Measurements from ENCODE around the gene B4GALT2.

The B4GALT2 gene

DNA sequence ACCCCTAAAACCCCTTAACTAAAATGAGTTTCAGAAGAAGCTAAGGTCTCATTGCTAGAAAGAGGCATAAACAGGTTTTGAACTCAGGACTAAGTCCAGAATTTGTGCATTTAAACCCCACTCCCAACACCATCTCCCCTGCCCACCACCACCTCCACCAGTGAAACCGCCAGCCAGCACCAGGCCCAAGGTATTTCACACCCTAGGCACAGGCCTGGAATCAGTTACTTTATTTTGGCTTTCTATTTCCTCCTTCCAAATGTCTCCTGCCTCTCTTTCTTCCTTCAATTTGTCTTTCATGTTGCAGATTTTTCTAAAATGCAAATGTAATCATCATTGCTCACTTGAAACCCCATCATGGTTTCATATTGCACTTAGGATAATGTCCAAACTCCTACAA is 34.1 kb upstream of the B4GALT2 start:
- in situ Hi-C loops (cut with MboI; ENCODE audit: low pct_unique_long_range_greater_than_20kb, low sequenced_read_pairs): no loop called here
- DNase-seq: no peak

DNA sequence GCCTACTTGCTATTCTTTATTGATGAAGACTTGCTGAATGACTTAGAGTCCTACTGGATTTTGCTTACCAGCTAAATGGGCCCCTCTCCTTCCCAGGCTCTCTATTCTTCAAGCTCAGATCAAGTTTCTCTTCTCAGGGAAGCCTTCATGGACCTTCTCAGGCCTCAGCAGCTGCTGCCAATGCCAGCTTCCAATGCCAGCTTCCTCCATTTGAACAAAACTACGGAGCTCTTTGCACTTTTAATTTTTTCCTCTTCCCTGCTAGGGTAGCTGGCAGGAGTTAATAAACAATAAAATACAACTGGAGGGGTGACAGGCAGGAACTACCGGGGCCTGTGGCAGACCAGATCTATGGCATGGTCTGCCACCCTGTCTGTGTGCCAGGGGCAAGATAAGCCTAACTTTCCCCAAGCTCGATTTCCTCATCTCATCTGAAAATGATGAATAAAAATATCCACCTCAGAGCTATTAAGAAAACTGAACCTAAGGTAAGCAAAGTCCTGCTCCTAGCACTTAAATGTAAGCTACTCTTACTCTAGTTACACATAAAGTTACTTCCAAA is 33.3 kb upstream of the B4GALT2 start:
- peak; percentile 7 for DNase-seq
- in situ Hi-C loops (cut with MboI; ENCODE audit: low pct_unique_long_range_greater_than_20kb, low sequenced_read_pairs): no loop called here

DNA sequence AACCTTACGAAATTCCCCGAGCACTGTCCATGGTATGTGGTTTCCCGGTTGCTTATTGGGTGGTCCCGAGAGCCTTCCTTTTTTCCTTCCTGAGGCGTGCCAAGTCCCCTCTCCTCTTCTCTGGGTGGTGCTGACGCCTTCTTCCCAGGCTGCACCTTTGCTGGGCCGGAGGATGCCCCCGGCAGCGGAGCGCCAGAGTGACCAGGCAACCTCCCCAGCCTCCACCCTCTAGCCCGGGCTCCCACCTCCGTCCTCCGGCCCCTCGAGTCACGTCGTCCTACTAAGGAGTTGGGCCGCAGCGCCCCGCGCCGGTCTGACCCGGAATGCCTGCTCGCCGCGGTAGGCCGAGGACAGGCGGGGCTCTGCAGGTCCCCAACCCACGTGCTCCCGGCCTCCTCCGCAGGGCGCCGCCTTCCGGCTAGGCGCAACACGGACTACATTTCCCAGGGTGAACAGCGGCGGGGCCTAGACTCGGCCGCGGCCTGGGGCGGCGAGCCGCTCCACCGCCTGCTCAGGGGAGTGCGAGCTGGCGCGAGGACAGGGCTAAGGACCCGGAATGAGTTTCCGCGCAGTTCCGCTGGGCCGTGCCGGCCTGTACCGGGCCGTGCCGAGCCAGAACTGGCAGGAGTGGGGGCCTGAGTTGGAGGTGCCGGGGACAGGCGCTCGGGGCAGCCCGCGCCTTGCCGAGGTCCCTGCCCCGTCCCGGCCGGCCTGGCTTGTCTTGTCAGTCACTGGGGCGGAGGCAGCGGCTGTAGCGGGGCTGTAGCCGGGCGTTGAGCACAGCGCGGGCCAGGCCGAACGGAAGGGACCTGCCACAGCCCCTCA is 32.6 kb upstream of the B4GALT2 start, which contains the start of gene IPO13:
IPO13 (plus strand) TSS at position 715 of the 825 bp plus-strand sequence. CDS start 651 bp downstream, outside the sequence.
- DNase-seq: peak; percentile 97
- in situ Hi-C loops (cut with MboI; ENCODE audit: low pct_unique_long_range_greater_than_20kb, low sequenced_read_pairs): no loop called here

DNA sequence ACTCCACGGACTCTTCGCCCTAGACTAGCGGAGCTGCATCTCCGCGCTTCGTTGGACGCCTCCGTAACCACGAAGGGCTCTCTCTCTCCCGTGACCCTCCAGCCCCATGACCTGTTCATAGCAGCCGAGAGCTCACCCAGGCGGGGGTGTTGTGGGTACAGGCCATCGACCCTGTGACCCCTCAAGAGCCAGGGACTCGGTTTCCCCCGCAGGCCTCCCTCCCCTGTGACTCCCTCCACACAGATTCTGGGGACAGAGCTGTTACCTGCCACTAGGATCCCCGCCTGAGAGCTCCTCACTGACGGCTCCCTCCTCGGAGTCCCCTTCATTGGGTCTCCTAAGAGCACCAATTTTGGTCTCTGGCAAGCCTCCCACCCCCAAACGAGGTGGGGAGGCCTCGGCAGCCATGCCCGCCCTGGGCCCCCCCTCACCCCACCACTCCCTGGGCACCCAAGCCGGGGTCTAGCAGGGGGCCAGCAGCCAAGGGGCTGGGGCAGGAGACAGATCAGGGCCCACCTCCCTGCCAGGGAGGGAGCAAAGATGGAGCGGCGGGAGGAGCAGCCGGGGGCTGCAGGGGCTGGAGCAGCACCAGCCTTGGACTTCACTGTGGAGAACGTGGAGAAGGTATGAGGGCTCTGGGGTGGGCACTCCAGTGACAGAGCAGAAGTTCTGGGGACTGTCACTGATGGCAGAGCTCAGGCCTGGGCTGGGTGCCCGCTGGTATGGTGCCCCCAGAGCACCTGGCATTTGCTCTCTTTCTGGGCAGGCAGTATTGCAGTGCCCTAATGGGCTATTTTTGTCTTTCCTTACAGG is 31.7 kb upstream of the B4GALT2 start:
- DNase-seq: no peak
- in situ Hi-C loops (cut with MboI; ENCODE audit: low pct_unique_long_range_greater_than_20kb, low sequenced_read_pairs): no loop called here

DNA sequence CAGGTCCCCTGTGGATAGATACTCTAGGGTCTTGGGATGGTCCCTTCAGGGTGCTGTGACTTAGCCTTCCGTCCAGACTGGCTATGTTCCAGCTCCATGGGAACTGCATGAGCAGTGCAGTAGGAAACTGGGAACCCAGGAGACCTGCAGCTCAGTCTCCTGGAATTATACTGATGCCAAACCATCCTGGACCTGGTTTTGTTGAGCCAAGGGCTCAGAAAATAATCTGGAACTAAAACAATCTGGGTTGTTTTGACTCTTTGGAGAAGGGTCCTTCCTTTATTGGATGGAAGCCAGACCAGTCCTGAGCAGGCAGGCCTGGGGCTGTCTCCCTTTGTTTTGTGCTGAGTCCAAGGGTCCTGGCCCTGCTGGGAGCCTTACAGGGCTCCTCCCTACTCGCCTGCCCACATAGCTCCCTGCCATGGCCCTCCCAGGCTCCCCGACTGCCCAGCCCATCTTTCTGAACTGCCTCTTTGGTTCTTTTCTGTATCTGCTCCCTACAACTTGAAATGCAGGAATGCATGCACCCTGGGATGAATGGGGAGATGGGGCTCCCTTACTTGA is 31.1 kb upstream of the B4GALT2 start:
- in situ Hi-C loops (cut with MboI; ENCODE audit: low pct_unique_long_range_greater_than_20kb, low sequenced_read_pairs): no loop called here
- peak; percentile 7 for DNase-seq

DNA sequence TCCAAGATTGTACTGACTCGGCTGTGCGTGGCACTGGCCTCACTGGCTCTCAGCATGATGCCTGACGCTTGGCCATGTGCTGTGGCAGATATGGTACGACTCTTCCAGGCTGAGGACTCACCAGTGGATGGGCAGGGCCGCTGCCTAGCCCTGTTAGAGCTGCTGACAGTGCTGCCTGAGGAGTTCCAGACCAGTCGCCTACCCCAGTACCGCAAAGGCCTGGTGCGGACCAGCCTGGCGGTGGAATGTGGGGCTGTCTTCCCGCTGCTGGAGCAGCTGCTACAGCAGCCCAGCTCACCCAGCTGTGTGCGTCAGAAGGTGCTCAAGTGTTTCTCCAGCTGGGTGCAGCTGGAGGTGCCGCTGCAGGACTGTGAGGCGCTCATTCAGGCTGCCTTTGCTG is 29.3 kb upstream of the B4GALT2 start:
- in situ Hi-C loops (cut with MboI; ENCODE audit: low pct_unique_long_range_greater_than_20kb, low sequenced_read_pairs): no loop called here
- no peak for DNase-seq

DNA sequence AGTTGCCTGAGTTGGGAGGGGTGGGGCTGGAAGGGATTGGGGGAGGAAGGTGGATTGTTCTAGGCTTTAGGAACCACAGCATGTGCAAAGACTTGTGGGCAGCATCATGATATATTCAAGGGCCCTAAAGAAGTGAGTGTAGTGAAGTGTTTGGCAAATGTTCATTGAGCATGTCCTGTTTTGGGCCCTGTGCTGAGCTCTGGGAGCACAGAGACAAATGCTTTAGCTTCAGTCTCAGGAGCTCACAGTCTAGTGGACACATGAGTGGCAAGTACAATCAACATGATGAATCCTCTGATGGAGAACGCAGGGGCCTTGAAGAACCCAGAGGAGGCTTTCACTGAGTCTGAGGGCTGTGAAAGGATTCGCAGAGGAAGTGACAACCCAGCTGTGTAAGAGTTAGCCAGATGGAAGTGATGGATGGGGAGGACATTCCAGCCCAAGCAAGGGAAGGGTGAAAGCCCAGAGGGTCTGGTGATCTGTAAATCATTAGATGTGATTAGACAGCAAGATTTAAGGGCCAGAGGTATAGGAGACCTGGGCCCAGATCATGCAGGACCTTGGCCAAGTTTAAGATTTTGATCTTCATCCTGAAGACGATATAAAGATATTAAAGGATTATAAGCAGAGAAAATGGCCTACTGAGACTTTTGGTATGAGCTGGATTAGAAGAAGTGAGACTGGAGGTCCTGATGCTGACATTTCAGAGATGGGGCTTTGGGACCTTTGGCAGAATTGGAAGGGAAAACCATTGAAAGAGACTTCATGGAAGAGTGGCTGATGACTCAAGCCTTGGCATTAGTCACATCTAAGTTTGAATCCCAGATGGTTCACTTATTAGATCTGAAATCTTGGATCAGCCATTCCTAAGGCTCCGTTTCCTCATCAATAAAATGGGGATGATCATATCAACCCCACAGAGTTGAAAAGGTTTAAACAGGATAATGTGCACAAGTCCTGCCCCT is 27.7 kb upstream of the B4GALT2 start:
- DNase-seq: no peak
- in situ Hi-C loops (cut with MboI; ENCODE audit: low pct_unique_long_range_greater_than_20kb, low sequenced_read_pairs): no loop called here

DNA sequence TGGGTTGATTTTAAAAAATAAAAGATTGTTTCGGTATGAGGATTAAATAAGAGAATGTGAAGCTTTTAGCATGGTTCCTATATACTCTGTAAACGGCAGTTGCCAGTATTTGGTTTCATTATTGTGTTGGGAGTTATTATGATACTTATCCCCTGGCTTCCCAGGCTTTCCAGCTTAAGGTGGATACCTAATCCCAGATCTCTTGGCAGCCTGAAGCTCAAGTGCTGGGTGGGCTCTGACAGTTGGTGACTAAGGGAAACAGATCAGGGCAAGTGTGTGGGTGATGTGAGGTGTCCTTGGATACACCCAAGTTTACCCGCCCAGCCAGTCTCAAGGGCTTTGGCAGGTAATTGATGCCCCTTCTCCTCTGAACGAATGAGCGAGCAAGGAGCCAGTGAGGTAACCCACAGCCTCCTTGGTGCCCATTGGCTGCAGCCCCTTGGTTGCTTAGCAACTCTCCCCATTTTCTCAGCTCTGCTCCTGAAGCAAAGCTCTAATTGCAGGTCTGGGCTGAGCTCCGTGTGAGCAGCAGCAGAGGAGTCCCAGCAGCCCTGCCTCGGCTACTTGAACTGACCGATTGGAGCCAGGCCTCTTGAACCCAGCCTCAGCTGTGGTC is 26.2 kb upstream of the B4GALT2 start:
- in situ Hi-C loops (cut with MboI; ENCODE audit: low pct_unique_long_range_greater_than_20kb, low sequenced_read_pairs): no loop called here
- DNase-seq: no peak

DNA sequence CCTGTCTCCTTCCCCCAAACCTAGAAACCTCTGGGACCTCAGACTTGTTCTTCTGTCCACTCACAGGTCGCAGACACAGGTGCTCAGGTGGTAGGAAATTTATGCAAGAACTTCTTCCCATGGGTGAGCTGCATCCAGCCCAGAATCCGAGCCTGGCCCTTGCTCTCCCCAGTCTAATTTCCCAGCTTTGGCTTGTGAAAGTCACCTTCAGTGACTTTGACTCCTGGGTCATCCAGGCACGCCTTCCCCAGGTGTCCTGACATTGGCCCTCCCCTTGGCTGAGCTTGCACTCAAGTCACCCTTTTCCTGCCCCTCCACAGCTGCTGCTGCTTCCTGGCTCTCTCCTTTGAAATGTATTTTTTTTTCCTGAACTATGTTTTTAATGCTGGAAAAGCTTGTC is 25.6 kb upstream of the B4GALT2 start:
- in situ Hi-C loops (cut with MboI; ENCODE audit: low pct_unique_long_range_greater_than_20kb, low sequenced_read_pairs): no loop called here
- no peak for DNase-seq

DNA sequence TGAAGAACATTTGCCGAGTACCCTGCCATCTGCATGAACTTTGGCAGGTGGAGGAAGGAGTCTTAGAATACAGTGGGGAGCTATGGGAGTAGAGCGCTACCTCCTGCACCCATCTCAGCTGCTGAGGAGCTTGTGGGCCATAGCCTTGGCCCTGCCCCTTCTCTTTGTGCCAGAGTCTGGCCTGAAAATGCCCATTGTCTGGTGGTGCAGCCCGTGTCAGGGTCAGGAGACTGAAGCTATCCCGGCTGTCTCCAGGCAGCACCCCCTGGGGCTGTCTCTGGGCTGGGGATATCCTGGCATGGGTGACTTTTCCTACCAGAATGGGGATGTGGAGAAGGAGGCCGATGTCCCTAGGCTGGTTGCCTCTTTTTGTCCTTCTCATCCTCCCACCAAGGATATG is 25.0 kb upstream of the B4GALT2 start:
- DNase-seq: no peak
- in situ Hi-C loops (cut with MboI; ENCODE audit: low pct_unique_long_range_greater_than_20kb, low sequenced_read_pairs): no loop called here

DNA sequence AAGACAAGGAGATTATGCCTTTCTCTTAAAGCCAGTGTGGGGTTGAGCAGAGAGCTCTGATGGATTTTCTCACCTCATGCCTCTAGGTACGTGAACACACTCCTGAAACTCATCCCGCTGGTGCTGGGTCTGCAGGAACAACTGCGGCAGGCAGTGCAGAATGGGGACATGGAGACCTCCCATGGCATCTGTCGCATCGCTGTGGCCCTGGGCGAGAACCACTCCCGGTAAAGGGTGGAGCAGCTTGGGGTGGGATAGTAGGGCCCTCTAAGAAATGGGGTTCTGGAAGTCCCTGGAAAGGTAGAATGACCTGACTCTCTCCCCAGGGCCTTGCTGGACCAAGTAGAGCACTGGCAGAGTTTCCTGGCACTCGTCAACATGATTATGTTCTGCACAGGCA is 22.8 kb upstream of the B4GALT2 start:
- in situ Hi-C loops (cut with MboI; ENCODE audit: low pct_unique_long_range_greater_than_20kb, low sequenced_read_pairs): no loop called here
- DNase-seq: no peak

DNA sequence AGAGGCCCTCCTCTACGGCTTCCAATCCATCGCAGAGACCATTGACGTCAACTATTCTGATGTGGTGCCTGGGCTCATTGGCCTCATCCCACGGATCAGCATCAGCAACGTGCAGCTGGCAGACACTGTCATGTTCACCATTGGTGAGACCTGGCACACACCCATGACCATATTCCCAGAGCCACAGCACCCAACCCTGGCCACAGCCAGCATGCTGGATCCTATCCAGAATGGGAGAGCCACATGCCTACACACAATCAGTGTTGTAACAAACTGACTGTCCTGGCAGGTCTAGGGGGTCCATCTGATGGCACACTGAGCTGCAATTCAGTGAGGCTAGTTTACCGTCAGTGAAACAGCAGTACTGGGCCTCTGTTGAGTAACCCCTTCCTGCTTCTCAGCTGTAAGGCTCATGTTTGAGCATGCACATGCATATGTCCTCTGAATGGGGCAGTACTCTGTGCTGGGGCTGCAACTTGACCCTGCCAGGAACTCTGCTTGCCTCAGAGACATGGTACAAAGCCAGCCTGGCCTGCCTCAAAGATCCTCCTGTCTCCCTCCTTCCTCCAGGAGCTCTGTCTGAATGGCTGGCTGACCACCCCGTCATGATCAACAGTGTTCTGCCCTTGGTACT is 21.5 kb upstream of the B4GALT2 start:
- no peak for DNase-seq
- in situ Hi-C loops (cut with MboI; ENCODE audit: low pct_unique_long_range_greater_than_20kb, low sequenced_read_pairs): no loop called here

DNA sequence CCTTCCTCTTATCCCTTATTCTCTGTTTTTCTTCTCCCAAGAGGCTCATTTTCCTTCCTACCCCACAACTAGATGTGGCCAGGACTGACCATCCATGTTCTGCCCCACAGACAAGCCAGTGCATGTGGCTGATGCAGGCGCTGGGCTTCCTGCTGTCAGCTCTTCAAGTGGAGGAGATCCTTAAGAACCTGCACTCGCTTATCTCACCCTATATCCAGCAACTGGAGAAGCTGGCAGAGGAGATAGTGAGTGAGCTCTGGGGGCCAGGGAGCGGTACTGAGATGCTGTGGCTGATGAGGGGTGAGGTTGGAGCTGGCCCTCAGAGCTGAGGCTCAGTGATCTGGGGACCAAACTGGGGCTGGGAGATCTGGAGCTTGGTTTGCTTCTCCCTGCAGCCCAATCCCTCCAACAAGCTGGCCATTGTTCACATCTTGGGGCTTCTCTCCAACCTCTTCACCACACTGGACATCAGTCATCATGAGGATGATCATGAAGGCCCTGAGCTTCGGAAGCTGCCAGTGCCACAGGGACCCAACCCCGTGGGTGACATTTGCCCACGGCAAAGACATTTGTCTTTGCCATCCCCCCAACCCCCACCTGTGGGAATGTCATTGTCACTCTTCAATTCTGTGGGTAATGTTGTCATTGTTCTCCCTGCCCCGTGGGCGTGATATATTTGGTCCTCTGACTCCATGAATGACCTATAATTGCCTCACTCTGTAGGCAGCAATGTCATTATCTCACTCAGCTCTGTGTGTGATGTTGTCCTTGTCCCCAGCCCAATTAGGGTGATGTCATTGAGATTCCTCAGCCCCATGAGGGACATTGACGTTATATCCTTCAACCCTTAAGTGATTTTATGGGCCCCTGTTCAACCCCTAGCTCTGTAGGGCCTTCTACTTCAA is 20.4 kb upstream of the B4GALT2 start:
- in situ Hi-C loops (cut with MboI; ENCODE audit: low pct_unique_long_range_greater_than_20kb, low sequenced_read_pairs): no loop called here
- DNase-seq: no peak

DNA sequence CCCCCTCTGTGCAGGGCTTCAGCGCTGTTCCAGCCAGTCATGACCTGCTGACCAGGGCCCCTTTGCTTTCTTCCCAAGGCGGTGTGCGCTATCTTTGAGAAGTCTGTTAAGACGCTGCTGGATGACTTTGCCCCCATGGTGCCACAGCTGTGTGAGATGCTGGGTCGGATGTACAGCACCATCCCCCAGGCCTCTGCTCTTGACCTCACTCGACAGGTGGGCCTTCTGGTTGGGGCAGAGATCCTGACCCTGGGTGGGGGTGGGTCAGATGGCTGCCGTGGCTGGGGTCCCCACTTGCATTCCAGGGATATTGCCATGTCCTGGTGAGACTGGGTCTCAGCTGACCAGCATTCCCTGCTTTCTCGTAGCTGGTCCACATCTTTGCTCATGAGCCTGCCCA is 18.2 kb upstream of the B4GALT2 start:
- no peak for DNase-seq
- in situ Hi-C loops (cut with MboI; ENCODE audit: low pct_unique_long_range_greater_than_20kb, low sequenced_read_pairs): no loop called here

DNA sequence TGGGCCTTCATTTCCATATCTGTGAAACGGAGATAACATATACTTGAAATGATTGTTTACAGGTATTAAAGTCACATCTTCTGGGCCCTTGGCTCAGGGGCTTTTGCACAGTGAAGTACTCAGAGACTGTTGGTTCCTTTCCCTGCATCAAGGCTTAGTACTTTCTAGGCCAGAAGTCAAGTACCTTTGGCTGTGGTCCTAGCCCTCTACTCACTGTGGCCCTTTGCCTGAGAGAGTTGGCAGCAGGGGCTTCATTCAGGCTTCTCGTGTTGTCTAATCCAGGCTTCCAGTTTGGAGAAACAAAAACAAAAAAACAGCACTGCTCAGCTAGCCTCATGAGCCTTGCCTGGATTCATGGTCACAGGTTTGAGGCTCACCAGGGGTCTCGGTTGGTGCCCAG is 17.3 kb upstream of the B4GALT2 start:
- in situ Hi-C loops (cut with MboI; ENCODE audit: low pct_unique_long_range_greater_than_20kb, low sequenced_read_pairs): no loop called here
- DNase-seq: no peak

DNA sequence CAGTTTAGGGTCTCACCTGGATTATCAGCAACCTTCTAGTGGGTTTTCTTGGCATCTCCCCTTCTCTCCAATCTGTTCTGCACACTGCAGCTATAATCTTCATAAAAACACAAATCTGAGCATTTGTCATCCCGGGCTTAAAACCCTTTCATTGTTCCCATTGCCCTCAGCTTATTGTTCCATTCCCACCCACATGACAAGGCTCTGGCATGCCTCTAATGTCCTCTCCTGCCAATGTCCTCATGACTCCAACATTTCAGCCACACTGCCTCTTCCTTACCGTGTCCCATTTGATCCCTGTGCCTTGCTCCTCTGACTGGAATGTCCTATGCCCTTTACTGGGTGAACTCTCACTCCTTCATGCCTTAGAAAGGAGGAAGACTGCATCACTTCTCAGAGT is 16.7 kb upstream of the B4GALT2 start:
- in situ Hi-C loops (cut with MboI; ENCODE audit: low pct_unique_long_range_greater_than_20kb, low sequenced_read_pairs): no loop called here
- no peak for DNase-seq

DNA sequence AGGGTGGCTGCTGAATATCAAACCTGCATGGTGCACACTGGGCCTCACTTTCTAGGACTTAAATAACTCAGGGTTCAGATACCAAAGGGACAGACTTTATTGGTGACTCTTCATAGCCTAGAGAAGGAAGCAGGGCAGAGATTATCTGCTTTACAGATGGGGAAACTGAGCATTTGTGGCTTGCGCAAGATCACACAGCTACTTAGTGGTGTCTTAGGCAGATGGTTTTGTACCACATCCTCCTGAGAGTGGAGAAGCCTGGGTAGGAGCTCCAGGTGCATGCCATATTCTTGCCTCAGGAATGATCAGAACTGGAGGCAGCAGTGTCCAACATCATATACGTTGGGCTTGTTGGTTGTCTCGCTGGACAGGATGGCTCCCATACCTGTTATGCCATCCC is 16.0 kb upstream of the B4GALT2 start:
- no peak for DNase-seq
- in situ Hi-C loops (cut with MboI; ENCODE audit: low pct_unique_long_range_greater_than_20kb, low sequenced_read_pairs): no loop called here
